ENCODE results near the gene EXTL1. TPM values are rescaled to one million over a fixed set of nuclear protein-coding genes. Genes with fewer than 3 reads are reported as not detected.

The EXTL1 gene
- total and polyA plus RNA-seq, 2 of the 4 experiments (the other 2 are of a cell fraction): 0.90 to 5.2 TPM

DNA sequence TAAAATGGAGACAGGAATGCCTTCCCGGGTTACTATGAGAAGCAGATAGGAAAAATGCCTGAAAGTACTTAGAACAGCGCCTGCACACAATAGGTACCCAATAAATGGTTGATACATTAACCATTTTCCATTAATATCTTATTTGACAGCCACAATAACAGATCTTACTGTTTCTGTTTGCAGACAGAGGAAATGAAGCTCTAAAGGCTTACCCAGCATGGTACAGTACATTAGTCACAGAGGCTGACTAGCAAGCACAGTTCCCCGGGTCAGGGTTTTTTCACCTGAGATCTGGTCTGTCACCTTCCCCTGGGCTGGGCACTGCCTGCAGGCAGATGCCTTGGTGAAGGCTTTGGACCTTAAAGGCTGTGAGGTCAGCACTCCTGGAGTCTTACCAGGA, 43.0 kb downstream of the EXTL1 start:
- no peak overlapping the region for H2BK20ac ChIP-seq (ENCODE audit: low read depth, low read length)
- in situ Hi-C loops (cut with MboI; ENCODE audit: low sequenced_read_pairs): no loop called here
- POLR2A ChIA-PET (ENCODE audit: unreplicated experiment): no interaction called here
- H3K56ac ChIP-seq (ENCODE audit: extremely low read depth, insufficient read depth, low read length): no peak overlapping the region
- no peaks in the 10 kb centered on the region for H3K4me1 ChIP-seq (ENCODE audit: control insufficient read depth, insufficient read depth, low read length)
- no peaks in the 10 kb centered on the region for H3K79me1 ChIP-seq (ENCODE audit: low read depth in 1 of 2, low read length in 2 of 2)
- 58% methylated on average over 2 of the region's 3 CpGs; no CpG with 5 or more reads in 1 of the 2 experiments for WGBS, 2 experiments (ENCODE audit: extremely low coverage in 2 of 2, insufficient read length in 1 of 2)
- dilution Hi-C loops (cut with HindIII; ENCODE audit: low sequenced_read_pairs, unreplicated experiment): no loop called here
- no peak for TF ChIP-seq SMC3 (IDR thresholded peaks at IDR 0.05; ENCODE audit: low read depth, low read length)
- no peak for TF ChIP-seq CHD1 (IDR thresholded peaks at IDR 0.05; ENCODE audit: low read depth, low read length)
- TF ChIP-seq MAFK (IDR thresholded peaks at IDR 0.05; ENCODE audit: low read depth, low read length): no peak
- no peak for TF ChIP-seq FOS (IDR thresholded peaks at IDR 0.05; ENCODE audit: low read depth, low read length)
- TF ChIP-seq MXI1 (IDR thresholded peaks at IDR 0.05; ENCODE audit: borderline replicate concordance, low read depth, low read length): no peak
- no peak for TF ChIP-seq NFE2L2 (IDR thresholded peaks at IDR 0.05; ENCODE audit: low read depth, low read length)
- TF ChIP-seq RAD21 (IDR thresholded peaks at IDR 0.05; ENCODE audit: low read length): no peak
- no peak for TF ChIP-seq RCOR1 (IDR thresholded peaks at IDR 0.05; ENCODE audit: insufficient replicate concordance, low read length)
- TF ChIP-seq POLR2A (IDR thresholded peaks at IDR 0.05; ENCODE audit: low read depth, low read length): no peak
- no peak for TF ChIP-seq CTCF (conservative IDR thresholded peaks at IDR 0.05; ENCODE audit: low read depth, low read length)
- no peak for TF ChIP-seq MAZ (IDR thresholded peaks at IDR 0.05; ENCODE audit: borderline replicate concordance, low read depth, low read length)
- no peak for TF ChIP-seq CEBPB (IDR thresholded peaks at IDR 0.05; ENCODE audit: low read depth, low read length)
- TF ChIP-seq, protein P1, sequence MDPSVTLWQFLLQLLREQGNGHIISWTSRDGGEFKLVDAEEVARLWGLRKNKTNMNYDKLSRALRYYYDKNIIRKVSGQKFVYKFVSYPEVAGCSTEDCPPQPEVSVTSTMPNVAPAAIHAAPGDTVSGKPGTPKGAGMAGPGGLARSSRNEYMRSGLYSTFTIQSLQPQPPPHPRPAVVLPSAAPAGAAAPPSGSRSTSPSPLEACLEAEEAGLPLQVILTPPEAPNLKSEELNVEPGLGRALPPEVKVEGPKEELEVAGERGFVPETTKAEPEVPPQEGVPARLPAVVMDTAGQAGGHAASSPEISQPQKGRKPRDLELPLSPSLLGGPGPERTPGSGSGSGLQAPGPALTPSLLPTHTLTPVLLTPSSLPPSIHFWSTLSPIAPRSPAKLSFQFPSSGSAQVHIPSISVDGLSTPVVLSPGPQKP (IDR thresholded peaks at IDR 0.05; ENCODE audit: borderline replicate concordance, low read depth, low read length): no peak
- TF ChIP-seq RFX5 (IDR thresholded peaks at IDR 0.05; ENCODE audit: low read depth, low read length): no peak
- no peak for TF ChIP-seq BHLHE40 (IDR thresholded peaks at IDR 0.05; ENCODE audit: low read depth, low read length)
- no peaks in the 10 kb centered on the region for H3K9me3 ChIP-seq (ENCODE audit: control insufficient read depth, insufficient read depth, low read length)
- H4K91ac ChIP-seq (ENCODE audit: insufficient read depth, low read depth, low read length): no peak overlapping the region
- H2BK5ac ChIP-seq (ENCODE audit: low read depth, low read length, poor library complexity, severe bottlenecking): no peak overlapping the region
- H2BK120ac ChIP-seq (ENCODE audit: low read depth, low read length): no peak overlapping the region
- no peak overlapping the region for H2AFZ ChIP-seq (replicated peaks; ENCODE audit: low read length, poor library complexity)
- H4K5ac ChIP-seq (ENCODE audit: low read depth, low read length): no peak overlapping the region
- H2AK5ac ChIP-seq (ENCODE audit: low read depth, low read length): no peak overlapping the region
- H3K9me1 ChIP-seq (ENCODE audit: insufficient read depth, low read length): no peaks in the 10 kb centered on the region
- no peak overlapping the region for H3K23ac ChIP-seq (ENCODE audit: low read depth, low read length)
- H2AK9ac ChIP-seq (replicated peaks; ENCODE audit: low read depth, low read length, poor library complexity): no peak overlapping the region
- H3K36me3 ChIP-seq (ENCODE audit: control insufficient read depth, insufficient read depth, low read length): no peaks in the 10 kb centered on the region
- peaks cover 76% of the 10 kb centered on the region for H3K27me3 ChIP-seq (ENCODE audit: control insufficient read depth, insufficient read depth, low read length)
- no peak overlapping the region for H3K14ac ChIP-seq (replicated peaks; ENCODE audit: low read depth, low read length)
- no peak overlapping the region for H3K4me2 ChIP-seq (ENCODE audit: low read depth, low read length)
- no TSS peak for BruUV-seq (replicated peaks)
- no peaks in the 10 kb centered on the region for H4K20me1 ChIP-seq (ENCODE audit: insufficient read depth, low read length)
- DNase-seq (no peak), ATAC-seq (ENCODE audit: low read depth) (no peak)
- H4K8ac ChIP-seq (ENCODE audit: low read depth in 2 of 2, low read length in 2 of 2): no peak overlapping the region
- no peak overlapping the region for H2BK15ac ChIP-seq (ENCODE audit: low read depth, low read length)
- no peak overlapping the region for H3K27ac ChIP-seq (ENCODE audit: insufficient read depth, low read length)
- no peak overlapping the region for H3K18ac ChIP-seq (ENCODE audit: low read depth, low read length)
- H3K9ac ChIP-seq (ENCODE audit: low read depth, low read length): no peak overlapping the region
- H3K4ac ChIP-seq (ENCODE audit: low read depth, low read length): no peak overlapping the region
- CTCF ChIA-PET: no interaction called here
- H3K4me3 ChIP-seq (ENCODE audit: insufficient read depth, low read depth, low read length): no peak overlapping the region
- intact Hi-C loops (cut with micrococcal nuclease): no loop called here

Data from IMR-90 (cell line).